ENCODE measurements around the gene GPS2.

The GPS2 gene

GRCh38 chr17:7317161-7317803 lies 2.1 kb upstream of the GPS2 start:
- no peak for DNase-seq (ENCODE audit: low read depth, low spot score)

- no peak for DNase-seq (ENCODE audit: low read depth, low spot score)
Measured at GRCh38 chr17:7315570-7316235, 543 bp upstream of the GPS2 start.

GRCh38 chr17:7313890-7314718 lies 1.1 kb downstream of the GPS2 start:
- DNase-seq (ENCODE audit: low read depth, low spot score): no peak

- DNase-seq (ENCODE audit: low read depth, low spot score): no peak
Measured at GRCh38 chr17:7313088-7313889, 1.9 kb downstream of the GPS2 start.

GRCh38 chr17:7312432-7313087 lies 2.6 kb downstream of the GPS2 start:
- DNase-seq (ENCODE audit: low read depth, low spot score): no peak

GRCh38 chr17:7311110-7311705 lies 4.0 kb downstream of the GPS2 start:
- DNase-seq (ENCODE audit: low read depth, low spot score): no peak

- DNase-seq (ENCODE audit: low read depth, low spot score): no peak
Measured at GRCh38 chr17:7309628-7310027, 5.5 kb downstream of the GPS2 start.

GRCh38 chr17:7308625-7309433 lies 6.3 kb downstream of the GPS2 start:
- DNase-seq (ENCODE audit: low read depth, low spot score): peak; percentile 53

- no peak for DNase-seq (ENCODE audit: low read depth, low spot score)
Measured at GRCh38 chr17:7307686-7308624, 7.2 kb downstream of the GPS2 start.

GRCh38 chr17:7306911-7307685 lies 8.1 kb downstream of the GPS2 start, which contains the start of gene EIF5A:
Gene EIF5A, plus strand, starts transcription at chr17:7307628. Its CDS starts 2,008 bp downstream, at chr17:7309636.
- peak; percentile 100 for DNase-seq (ENCODE audit: low read depth, low spot score)

GRCh38 chr17:7304179-7304578 lies 11.0 kb downstream of the GPS2 start:
- DNase-seq (ENCODE audit: low read depth, low spot score): no peak

- no peak for DNase-seq (ENCODE audit: low read depth, low spot score)
Measured at GRCh38 chr17:7296189-7296861, 18.8 kb downstream of the GPS2 start.

- no peak for DNase-seq (ENCODE audit: low read depth, low spot score)
Measured at GRCh38 chr17:7295230-7296180, 19.7 kb downstream of the GPS2 start.

- no peak for DNase-seq (ENCODE audit: low read depth, low spot score)
Measured at GRCh38 chr17:7294614-7295153, 20.5 kb downstream of the GPS2 start, which contains the start of gene YBX2. Gene YBX2, minus strand, starts transcription at chr17:7294639. Its CDS starts 139 bp downstream, at chr17:7294500.

GRCh38 chr17:7293816-7294613 lies 21.1 kb downstream of the GPS2 start:
- DNase-seq (ENCODE audit: low read depth, low spot score): no peak
